Measurements from ENCODE around the gene MAVS. TPM values are rescaled to one million over a fixed set of nuclear protein-coding genes. Genes with fewer than 3 reads are reported as not detected.

MAVS gene
- total and polyA plus RNA-seq, 8 donors: 9.5 to 25.1 (median 20.9) TPM

GRCh38 chr20:3919352-3919751 lies 72.7 kb downstream of the MAVS start:
- H3K4me1 ChIP-seq: peaks cover 0 to 8% (median 5%) of the 10 kb centered on the region in 3 donors
- peaks cover 0 to 32% (median 0%) of the 10 kb centered on the region in 3 donors for H3K36me3 ChIP-seq
- no peak overlapping the region for H3K27ac ChIP-seq
- FAIRE-seq: no peak
- 94 to 97% methylated on average over 1 of the region's 1 CpG for WGBS, 2 donors
- no peak overlapping the region for H3K4me3 ChIP-seq
- H3K9me3 ChIP-seq: no peaks in the 10 kb centered on the region
- H3K27me3 ChIP-seq: no peaks in the 10 kb centered on the region
- TF ChIP-seq CTCF (IDR thresholded peaks at IDR 0.05): no peak
- no peak for ATAC-seq
- no peak for DNase-seq
- intact Hi-C loops (cut with DNase I): no loop called here

GRCh38 chr20:3922223-3922982 lies 75.8 kb downstream of the MAVS start:
- ATAC-seq (no peak), DNase-seq (no peak), FAIRE-seq (no peak)
- WGBS, 2 donors: 84 to 86% methylated on average over 13 of the region's 13 CpGs
- intact Hi-C loops (cut with DNase I): no loop called here
- H3K27me3 ChIP-seq: no peaks in the 10 kb centered on the region
- no peaks in the 10 kb centered on the region for H3K9me3 ChIP-seq
- TF ChIP-seq CTCF (IDR thresholded peaks at IDR 0.05): no peak
- no peak overlapping the region for H3K27ac ChIP-seq
- H3K4me1 ChIP-seq: peaks cover 0 to 8% (median 5%) of the 10 kb centered on the region in 3 donors
- no peak overlapping the region for H3K4me3 ChIP-seq
- H3K36me3 ChIP-seq: peaks cover 0 to 30% (median 0%) of the 10 kb centered on the region in 3 donors

GRCh38 chr20:3922983-3923339 lies 76.3 kb downstream of the MAVS start:
- Histone ChIP-seq H3K36me3 (peaks cover 0 to 30% (median 0%) of the 10 kb centered on the region in 3 donors), H3K27me3 (no peaks in the 10 kb centered on the region), H3K9me3 (no peaks in the 10 kb centered on the region), H3K4me1 (peaks cover 0 to 8% (median 5%) of the 10 kb centered on the region in 3 donors), H3K27ac (no peak overlapping the region), H3K4me3 (no peak overlapping the region)
- WGBS, 2 donors: 93 to 95% methylated on average over 4 of the region's 4 CpGs
- ATAC-seq (no peak), DNase-seq (no peak), FAIRE-seq (no peak)
- intact Hi-C loops (cut with DNase I): no loop called here
- no peak for TF ChIP-seq CTCF (IDR thresholded peaks at IDR 0.05)

GRCh38 chr20:3923818-3924217 lies 77.2 kb downstream of the MAVS start:
- no peaks in the 10 kb centered on the region for H3K27me3 ChIP-seq

More at GRCh38 chr20:3923818-3924217, 77.2 kb downstream of the MAVS start:
- Histone ChIP-seq H3K36me3 (peaks cover 0 to 30% (median 0%) of the 10 kb centered on the region in 3 donors), H3K9me3 (no peaks in the 10 kb centered on the region), H3K4me3 (no peak overlapping the region), H3K4me1 (peaks cover 0 to 8% (median 5%) of the 10 kb centered on the region in 3 donors), H3K27ac (no peak overlapping the region)
- ATAC-seq (no peak), DNase-seq (no peak), FAIRE-seq (no peak)
- 87 to 89% methylated on average over 2 of the region's 2 CpGs for WGBS, 2 donors
- TF ChIP-seq CTCF (IDR thresholded peaks at IDR 0.05): no peak
- intact Hi-C loops (cut with DNase I): no loop called here

All from pancreas (tissue), 10 donors.